WTC11 (cell line): ENCODE results near the gene MORN1. TPM values are rescaled to one million over a fixed set of nuclear protein-coding genes. Genes with fewer than 3 reads are reported as not detected.

Experiments
- ATAC-seq: fragments of 200-7000 bp; cut with Tn5 transposase; 2 replicates; pipeline ENCODE4 v1.10.0; 2021; ENCODE audit warnings: mild to moderate bottlenecking, moderate library complexity
- CTCF ChIA-PET: fragments of 300-600 bp; sonication (Branson Sonifier 250); formaldehyde crosslinking; loops from one replicate; lab custom pipeline; 2021; ENCODE audit warnings: antibody characterized with exemption; lab: Charles Lee
- POLR2A ChIA-PET: fragments of 350-600 bp; sonication (Branson Sonifier 250); formaldehyde crosslinking; loops from one replicate; lab custom pipeline; 2021; ENCODE audit warnings: antibody characterized with exemption; lab: Charles Lee
- DNase-seq: peaks from one replicate; pipeline ENCODE4 v3.0.0; 2021; ENCODE audit warnings: low spot score
- H3K27ac Mint-ChIP-seq: 2 replicates; pipeline ENCODE4 v1.8.0; 2021; ENCODE audit warnings: mixed read lengths
- H3K27me3 Mint-ChIP-seq: 2 replicates; pipeline ENCODE4 v1.8.0; 2021; ENCODE audit warnings: low read depth, mild to moderate bottlenecking, moderate library complexity, mixed read lengths
- H3K36me3 Mint-ChIP-seq: 2 replicates; pipeline ENCODE4 v1.8.0; 2021; ENCODE audit warnings: mixed read lengths
- H3K4me1 Mint-ChIP-seq: 2 replicates; pipeline ENCODE4 v1.8.0; 2022; ENCODE audit warnings: mixed read lengths
- H3K4me3 Mint-ChIP-seq: 2 replicates; pipeline ENCODE4 v1.8.0; 2021; ENCODE audit warnings: mild to moderate bottlenecking, moderate library complexity, mixed read lengths
- H3K9me3 Mint-ChIP-seq: 2 replicates; pipeline ENCODE4 v1.8.0; 2021; ENCODE audit warnings: mixed read lengths
- ELF4 ChIP-seq: sonication (generic); formaldehyde crosslinking; IDR thresholded peaks from 2 replicates; pipeline ENCODE4 v1.8.1; 2022; ENCODE audit warnings: low read depth, mild to moderate bottlenecking, moderate library complexity, missing genetic modification reagents
- ESRRA ChIP-seq: sonication (generic); formaldehyde crosslinking; IDR thresholded peaks from 2 replicates; pipeline ENCODE4 v1.8.1; 2022; ENCODE audit warnings: mild to moderate bottlenecking, missing genetic modification reagents, borderline replicate concordance
- JAZF1 ChIP-seq: fragments of 250-450 bp; sonication (Bioruptor Pico); IDR thresholded peaks from 2 replicates; pipeline ENCODE4 v1.9.0; 2021; ENCODE audit warnings: moderate library complexity, mild to moderate bottlenecking, inconsistent platforms
- MXD4 ChIP-seq: fragments of 250-450 bp; sonication (Bioruptor Pico); IDR thresholded peaks from 2 replicates; pipeline ENCODE4 v1.8.0; 2021; ENCODE audit warnings: mild to moderate bottlenecking, moderate library complexity, borderline replicate concordance
- NR1H2 ChIP-seq: sonication (generic); formaldehyde crosslinking; IDR thresholded peaks from 2 replicates; pipeline ENCODE4 v1.9.0; 2021; ENCODE audit warnings: mild to moderate bottlenecking, moderate library complexity, missing genetic modification reagents
- NR3C1 ChIP-seq: sonication (generic); formaldehyde crosslinking; conservative IDR thresholded peaks from 2 replicates; pipeline ENCODE4 v1.8.1; 2023; ENCODE audit warnings: low read depth, mild to moderate bottlenecking, missing genetic modification reagents
- RELA ChIP-seq: sonication (generic); formaldehyde crosslinking; IDR thresholded peaks from 2 replicates; pipeline ENCODE4 v1.8.1; 2022; ENCODE audit warnings: missing genetic modification reagents, mild to moderate bottlenecking, borderline replicate concordance
- SOX15 ChIP-seq: fragments of 250-450 bp; sonication (Bioruptor Pico); IDR thresholded peaks from 2 replicates; pipeline ENCODE4 v1.9.0; 2021; ENCODE audit warnings: mild to moderate bottlenecking
- ZNF121 ChIP-seq: sonication (generic); formaldehyde crosslinking; IDR thresholded peaks from 2 replicates; pipeline ENCODE4 v1.8.0; 2023; ENCODE audit warnings: missing genetic modification reagents
- ZNF263 ChIP-seq: sonication (generic); formaldehyde crosslinking; IDR thresholded peaks from 2 replicates; pipeline ENCODE4 v1.8.1; 2022; ENCODE audit warnings: low read depth, mild to moderate bottlenecking, moderate library complexity, missing genetic modification reagents
- ZNF317 ChIP-seq: sonication (generic); formaldehyde crosslinking; IDR thresholded peaks from 2 replicates; pipeline ENCODE4 v1.8.1; 2023; ENCODE audit warnings: low read depth, mild to moderate bottlenecking, moderate library complexity, missing genetic modification reagents, borderline replicate concordance
- ZNF423 ChIP-seq: fragments of 250-450 bp; sonication (Bioruptor Pico); IDR thresholded peaks from 2 replicates; pipeline ENCODE4 v2.1.2; 2022; ENCODE audit warnings: mild to moderate bottlenecking, moderate library complexity
- total RNA-seq: library from RNA; stranded (reverse); gene quantifications from 3 replicates; pipeline ENCODE4 v1.2.3, GENCODE V29; 2021
- TF ChIP-seq, protein P1 (sequence below): sonication (generic); formaldehyde crosslinking; IDR thresholded peaks from 2 replicates; pipeline ENCODE4 v1.8.1; 2023; ENCODE audit warnings: mild to moderate bottlenecking, missing genetic modification reagents, moderate library complexity
- TF ChIP-seq, protein P2 (sequence below): fragments of 250-450 bp; sonication (Bioruptor Pico); IDR thresholded peaks from 2 replicates; pipeline ENCODE4 v2.1.2; 2022; ENCODE audit warnings: mild to moderate bottlenecking, moderate library complexity
- TF ChIP-seq, protein P3 (sequence below): sonication (generic); formaldehyde crosslinking; IDR thresholded peaks from 2 replicates; pipeline ENCODE4 v1.8.0; 2022; ENCODE audit warnings: mild to moderate bottlenecking, missing genetic modification reagents
- TF ChIP-seq, protein P4 (sequence below): sonication (generic); formaldehyde crosslinking; conservative IDR thresholded peaks from 2 replicates; pipeline ENCODE4 v1.8.1; 2022; ENCODE audit warnings: mild to moderate bottlenecking, missing genetic modification reagents
- TF ChIP-seq, protein P5 (sequence below): sonication (generic); formaldehyde crosslinking; IDR thresholded peaks from 2 replicates; pipeline ENCODE4 v1.8.1; 2022; ENCODE audit warnings: low read depth, missing genetic modification reagents, borderline replicate concordance
- TF ChIP-seq, protein P6 (sequence below): sonication (generic); formaldehyde crosslinking; conservative IDR thresholded peaks from 2 replicates; pipeline ENCODE4 v1.8.1; 2023; ENCODE audit warnings: mild to moderate bottlenecking, low read depth, missing genetic modification reagents, moderate library complexity
- TF ChIP-seq, protein P7 (sequence below): sonication (generic); formaldehyde crosslinking; IDR thresholded peaks from 2 replicates; pipeline ENCODE4 v1.8.1; 2023; ENCODE audit warnings: mild to moderate bottlenecking, missing genetic modification reagents
- TF ChIP-seq, protein P8 (sequence below): sonication (generic); formaldehyde crosslinking; IDR thresholded peaks from 2 replicates; pipeline ENCODE4 v1.8.1; 2022; ENCODE audit warnings: low read depth, mild to moderate bottlenecking, moderate library complexity, missing genetic modification reagents, borderline replicate concordance

The MORN1 gene
- total RNA-seq, 1 experiment from 2014 or later, result 14.5 TPM

DNA sequence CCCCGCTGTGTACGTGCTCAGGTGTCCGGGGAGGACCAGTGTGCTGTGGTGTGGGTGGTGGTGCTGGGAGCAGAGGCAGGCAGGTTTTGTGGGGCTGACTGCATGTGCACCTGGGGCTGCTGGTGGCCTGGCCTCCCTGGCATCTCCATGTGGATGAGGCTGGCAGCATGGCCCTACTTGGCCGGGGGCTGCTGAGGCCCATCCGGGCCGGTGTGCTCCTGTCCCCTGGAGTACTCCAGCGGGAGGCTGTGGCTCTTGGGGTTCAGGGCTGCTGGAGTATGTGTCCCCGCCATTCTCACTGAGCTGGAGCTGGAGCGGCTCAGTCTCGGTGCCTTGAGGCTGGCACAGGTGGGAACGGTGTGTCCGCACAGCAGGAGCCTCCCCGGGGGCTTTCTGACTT, 41.8 kb upstream of the MORN1 start:
- no peaks in the 10 kb centered on the region for H3K27me3 Mint-ChIP-seq
- H3K36me3 Mint-ChIP-seq, result no peaks in the 10 kb centered on the region

DNA sequence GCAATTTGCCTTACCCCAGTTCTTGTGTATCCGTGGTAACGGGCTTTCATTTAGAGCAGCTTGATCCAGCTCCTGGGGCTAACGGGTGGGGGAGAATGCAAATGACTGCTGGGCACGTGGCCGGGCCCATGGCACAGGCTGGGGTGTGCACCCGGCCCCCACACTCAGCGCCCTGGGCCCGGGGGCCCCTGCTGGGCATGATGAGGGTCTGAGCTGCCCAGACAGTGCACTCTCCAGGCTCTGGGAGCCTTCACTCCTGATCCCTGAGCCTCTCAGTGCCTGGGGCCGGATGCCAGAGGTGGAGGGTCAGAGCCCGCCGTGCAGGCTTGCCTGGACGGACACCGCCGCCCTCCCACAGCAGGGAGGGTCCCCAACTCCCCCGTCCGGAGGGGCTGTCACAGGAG, 41.1 kb upstream of the MORN1 start:
- DNase-seq (no peak), ATAC-seq (no peak)
- POLR2A ChIA-PET, result no interaction called here
- H3K27me3 Mint-ChIP-seq, result no peaks in the 10 kb centered on the region
- no peak overlapping the region for H3K4me3 Mint-ChIP-seq
- TF ChIP-seq, protein P1, sequence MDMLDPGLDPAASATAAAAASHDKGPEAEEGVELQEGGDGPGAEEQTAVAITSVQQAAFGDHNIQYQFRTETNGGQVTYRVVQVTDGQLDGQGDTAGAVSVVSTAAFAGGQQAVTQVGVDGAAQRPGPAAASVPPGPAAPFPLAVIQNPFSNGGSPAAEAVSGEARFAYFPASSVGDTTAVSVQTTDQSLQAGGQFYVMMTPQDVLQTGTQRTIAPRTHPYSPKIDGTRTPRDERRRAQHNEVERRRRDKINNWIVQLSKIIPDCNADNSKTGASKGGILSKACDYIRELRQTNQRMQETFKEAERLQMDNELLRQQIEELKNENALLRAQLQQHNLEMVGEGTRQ (CRISPR knock-in tag), result 0 out of 2 replicates have a peak, but pooled peaks have one; percentile 7
- no peak for TF ChIP-seq SOX15 (CRISPR knock-in tag)
- no peak for TF ChIP-seq JAZF1 (CRISPR knock-in tag)
- TF ChIP-seq ZNF121 (CRISPR knock-in tag), result no peak
- TF ChIP-seq, protein P2, sequence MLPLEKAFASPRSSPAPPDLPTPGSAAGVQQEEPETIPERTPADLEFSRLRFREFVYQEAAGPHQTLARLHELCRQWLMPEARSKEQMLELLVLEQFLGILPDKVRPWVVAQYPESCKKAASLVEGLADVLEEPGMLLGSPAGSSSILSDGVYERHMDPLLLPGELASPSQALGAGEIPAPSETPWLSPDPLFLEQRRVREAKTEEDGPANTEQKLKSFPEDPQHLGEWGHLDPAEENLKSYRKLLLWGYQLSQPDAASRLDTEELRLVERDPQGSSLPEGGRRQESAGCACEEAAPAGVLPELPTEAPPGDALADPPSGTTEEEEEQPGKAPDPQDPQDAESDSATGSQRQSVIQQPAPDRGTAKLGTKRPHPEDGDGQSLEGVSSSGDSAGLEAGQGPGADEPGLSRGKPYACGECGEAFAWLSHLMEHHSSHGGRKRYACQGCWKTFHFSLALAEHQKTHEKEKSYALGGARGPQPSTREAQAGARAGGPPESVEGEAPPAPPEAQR (CRISPR knock-in tag), result no peak
- TF ChIP-seq, protein P3, sequence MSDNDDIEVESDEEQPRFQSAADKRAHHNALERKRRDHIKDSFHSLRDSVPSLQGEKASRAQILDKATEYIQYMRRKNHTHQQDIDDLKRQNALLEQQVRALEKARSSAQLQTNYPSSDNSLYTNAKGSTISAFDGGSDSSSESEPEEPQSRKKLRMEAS (CRISPR knock-in tag), result no peak
- peaks cover 11% of the 10 kb centered on the region for H3K9me3 Mint-ChIP-seq
- H3K36me3 Mint-ChIP-seq, result no peaks in the 10 kb centered on the region
- no peak overlapping the region for H3K27ac Mint-ChIP-seq
- H3K4me1 Mint-ChIP-seq, result no peaks in the 10 kb centered on the region
- CTCF ChIA-PET, result interaction anchor here (0.8 kb wide), 2 partner anchors 17 to 38 kb away, joined by 3 to 5 read pairs; no protein-coding TSS in a partner anchor

More for the DNA sequence above, 41.8 kb upstream of the MORN1 start:
- no peak for DNase-seq
- Mint-ChIP-seq H3K4me3 (no peak overlapping the region), H3K27ac (no peak overlapping the region), H3K4me1 (no peaks in the 10 kb centered on the region), H3K9me3 (peaks cover 11% of the 10 kb centered on the region)
- ChIA-PET CTCF (interaction anchor here (0.8 kb wide), 2 partner anchors 18 to 38 kb away, joined by 3 to 5 read pairs; no protein-coding TSS in a partner anchor), POLR2A (no interaction called here)
- no peak for TF ChIP-seq ELF4 (CRISPR knock-in tag)
- TF ChIP-seq MXD4, result no peak
- no peak for TF ChIP-seq ZNF423 (CRISPR knock-in tag)
- no peak for TF ChIP-seq ZNF317 (CRISPR knock-in tag)
- no peak for TF ChIP-seq ZNF263 (CRISPR knock-in tag)
- no peak for TF ChIP-seq NR1H2 (CRISPR knock-in tag)
- TF ChIP-seq, protein P4, sequence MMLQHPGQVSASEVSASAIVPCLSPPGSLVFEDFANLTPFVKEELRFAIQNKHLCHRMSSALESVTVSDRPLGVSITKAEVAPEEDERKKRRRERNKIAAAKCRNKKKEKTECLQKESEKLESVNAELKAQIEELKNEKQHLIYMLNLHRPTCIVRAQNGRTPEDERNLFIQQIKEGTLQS (CRISPR knock-in tag), result no peak
- no peak for TF ChIP-seq NR3C1 (CRISPR knock-in tag)
- TF ChIP-seq, protein P5, sequence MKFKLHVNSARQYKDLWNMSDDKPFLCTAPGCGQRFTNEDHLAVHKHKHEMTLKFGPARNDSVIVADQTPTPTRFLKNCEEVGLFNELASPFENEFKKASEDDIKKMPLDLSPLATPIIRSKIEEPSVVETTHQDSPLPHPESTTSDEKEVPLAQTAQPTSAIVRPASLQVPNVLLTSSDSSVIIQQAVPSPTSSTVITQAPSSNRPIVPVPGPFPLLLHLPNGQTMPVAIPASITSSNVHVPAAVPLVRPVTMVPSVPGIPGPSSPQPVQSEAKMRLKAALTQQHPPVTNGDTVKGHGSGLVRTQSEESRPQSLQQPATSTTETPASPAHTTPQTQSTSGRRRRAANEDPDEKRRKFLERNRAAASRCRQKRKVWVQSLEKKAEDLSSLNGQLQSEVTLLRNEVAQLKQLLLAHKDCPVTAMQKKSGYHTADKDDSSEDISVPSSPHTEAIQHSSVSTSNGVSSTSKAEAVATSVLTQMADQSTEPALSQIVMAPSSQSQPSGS (CRISPR knock-in tag), result no peak
- TF ChIP-seq ESRRA (CRISPR knock-in tag), result no peak
- TF ChIP-seq, protein P6, sequence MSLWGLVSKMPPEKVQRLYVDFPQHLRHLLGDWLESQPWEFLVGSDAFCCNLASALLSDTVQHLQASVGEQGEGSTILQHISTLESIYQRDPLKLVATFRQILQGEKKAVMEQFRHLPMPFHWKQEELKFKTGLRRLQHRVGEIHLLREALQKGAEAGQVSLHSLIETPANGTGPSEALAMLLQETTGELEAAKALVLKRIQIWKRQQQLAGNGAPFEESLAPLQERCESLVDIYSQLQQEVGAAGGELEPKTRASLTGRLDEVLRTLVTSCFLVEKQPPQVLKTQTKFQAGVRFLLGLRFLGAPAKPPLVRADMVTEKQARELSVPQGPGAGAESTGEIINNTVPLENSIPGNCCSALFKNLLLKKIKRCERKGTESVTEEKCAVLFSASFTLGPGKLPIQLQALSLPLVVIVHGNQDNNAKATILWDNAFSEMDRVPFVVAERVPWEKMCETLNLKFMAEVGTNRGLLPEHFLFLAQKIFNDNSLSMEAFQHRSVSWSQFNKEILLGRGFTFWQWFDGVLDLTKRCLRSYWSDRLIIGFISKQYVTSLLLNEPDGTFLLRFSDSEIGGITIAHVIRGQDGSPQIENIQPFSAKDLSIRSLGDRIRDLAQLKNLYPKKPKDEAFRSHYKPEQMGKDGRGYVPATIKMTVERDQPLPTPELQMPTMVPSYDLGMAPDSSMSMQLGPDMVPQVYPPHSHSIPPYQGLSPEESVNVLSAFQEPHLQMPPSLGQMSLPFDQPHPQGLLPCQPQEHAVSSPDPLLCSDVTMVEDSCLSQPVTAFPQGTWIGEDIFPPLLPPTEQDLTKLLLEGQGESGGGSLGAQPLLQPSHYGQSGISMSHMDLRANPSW (CRISPR knock-in tag), result no peak
- TF ChIP-seq, protein P7, sequence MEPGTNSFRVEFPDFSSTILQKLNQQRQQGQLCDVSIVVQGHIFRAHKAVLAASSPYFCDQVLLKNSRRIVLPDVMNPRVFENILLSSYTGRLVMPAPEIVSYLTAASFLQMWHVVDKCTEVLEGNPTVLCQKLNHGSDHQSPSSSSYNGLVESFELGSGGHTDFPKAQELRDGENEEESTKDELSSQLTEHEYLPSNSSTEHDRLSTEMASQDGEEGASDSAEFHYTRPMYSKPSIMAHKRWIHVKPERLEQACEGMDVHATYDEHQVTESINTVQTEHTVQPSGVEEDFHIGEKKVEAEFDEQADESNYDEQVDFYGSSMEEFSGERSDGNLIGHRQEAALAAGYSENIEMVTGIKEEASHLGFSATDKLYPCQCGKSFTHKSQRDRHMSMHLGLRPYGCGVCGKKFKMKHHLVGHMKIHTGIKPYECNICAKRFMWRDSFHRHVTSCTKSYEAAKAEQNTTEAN (CRISPR knock-in tag), result no peak
- no peak for TF ChIP-seq RELA (CRISPR knock-in tag)
- TF ChIP-seq, protein P8, sequence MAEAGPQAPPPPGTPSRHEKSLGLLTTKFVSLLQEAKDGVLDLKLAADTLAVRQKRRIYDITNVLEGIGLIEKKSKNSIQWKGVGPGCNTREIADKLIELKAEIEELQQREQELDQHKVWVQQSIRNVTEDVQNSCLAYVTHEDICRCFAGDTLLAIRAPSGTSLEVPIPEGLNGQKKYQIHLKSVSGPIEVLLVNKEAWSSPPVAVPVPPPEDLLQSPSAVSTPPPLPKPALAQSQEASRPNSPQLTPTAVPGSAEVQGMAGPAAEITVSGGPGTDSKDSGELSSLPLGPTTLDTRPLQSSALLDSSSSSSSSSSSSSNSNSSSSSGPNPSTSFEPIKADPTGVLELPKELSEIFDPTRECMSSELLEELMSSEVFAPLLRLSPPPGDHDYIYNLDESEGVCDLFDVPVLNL (CRISPR knock-in tag), result no peak
- ATAC-seq, result no peak
